Caco-2 (cell line): ENCODE data around the gene SIRPA. TPM values are rescaled to one million over a fixed set of nuclear protein-coding genes. Genes with fewer than 3 reads are reported as not detected.

Experiments used
- BruUV-seq: library from RNA; stranded (reverse); fragments of 400-500 nt; replicated peaks from 2 replicates; lab custom pipeline; 2021; lab: Mats Ljungman, UMichigan
- CTCF ChIA-PET: fragments of 300-600 bp; sonication (Branson Sonifier 250); formaldehyde crosslinking; loops from one replicate; lab custom pipeline; 2022; ENCODE audit warnings: antibody characterized with exemption; lab: Charles Lee
- POLR2A ChIA-PET: fragments of 300-600 bp; sonication (Branson Sonifier 250); formaldehyde crosslinking; loops from one replicate; lab custom pipeline; 2022; ENCODE audit warnings: antibody characterized with exemption; lab: Charles Lee
- DNase-seq, 2 experiments: peaks; one replicate each; pipeline versions ENCODE4 v3.0.0 to v3.0.0-alpha.2; 2020 to 2022
- H3K27me3 ChIP-seq: replicated peaks from 2 replicates; pipeline ENCODE4 v1.6.0; 2011; ENCODE audit warnings: low read length; ENCODE audit not compliant: control insufficient read depth, insufficient read depth
- H3K36me3 ChIP-seq: 2 replicates; pipeline ENCODE4 v1.5.1; 2011; ENCODE audit warnings: low read length; ENCODE audit not compliant: control insufficient read depth, insufficient read depth
- H3K4me1 ChIP-seq: fragments of 250-450 bp; sonication (Bioruptor Pico); 2 replicates; pipeline ENCODE4 v1.5.1; 2020; ENCODE audit warnings: mild to moderate bottlenecking
- H3K4me3 ChIP-seq: 2 replicates; pipeline ENCODE4 v1.5.1; 2011; ENCODE audit warnings: low read depth, mild to moderate bottlenecking, control low read depth, low read length
- H3K9me3 ChIP-seq: fragments of 250-450 bp; sonication (Bioruptor Pico); 2 replicates; pipeline ENCODE4 v1.5.1; 2020; ENCODE audit warnings: mild to moderate bottlenecking, moderate library complexity
- H3K27ac Mint-ChIP-seq: one replicate; pipeline ENCODE4 v1.8.0; 2022; ENCODE audit warnings: mixed read lengths; ENCODE audit not compliant: unreplicated experiment
- H3K27me3 Mint-ChIP-seq: one replicate; pipeline ENCODE4 v1.8.0; 2022; ENCODE audit warnings: mixed read lengths; ENCODE audit not compliant: insufficient read depth, unreplicated experiment
- H3K36me3 Mint-ChIP-seq: one replicate; pipeline ENCODE4 v1.8.0; 2022; ENCODE audit warnings: mild to moderate bottlenecking, mixed read lengths; ENCODE audit not compliant: insufficient read depth, unreplicated experiment
- H3K4me1 Mint-ChIP-seq: one replicate; pipeline ENCODE4 v1.8.0; 2022; ENCODE audit warnings: low read depth, mixed read lengths; ENCODE audit not compliant: unreplicated experiment
- H3K4me3 Mint-ChIP-seq: one replicate; pipeline ENCODE4 v1.8.0; 2022; ENCODE audit warnings: mild to moderate bottlenecking, moderate library complexity, mixed read lengths; ENCODE audit not compliant: unreplicated experiment
- H3K9me3 Mint-ChIP-seq: one replicate; pipeline ENCODE4 v1.8.0; 2022; ENCODE audit warnings: mixed read lengths; ENCODE audit not compliant: unreplicated experiment
- CTCF ChIP-seq, 2 experiments: fragments of 200-600 bp in 1 of 2; IDR thresholded peaks; 1 replicate in 1 of 2; 2 replicates in 1 of 2; pipeline versions ENCODE4 v1.5.1 to v1.8.0; 2011 to 2022; ENCODE audit warnings: antibody characterized with exemption in 1 of 2, control low read depth in 1 of 2, inconsistent platforms in 1 of 2, low read depth in 1 of 2, low read length in 1 of 2, mild to moderate bottlenecking in 1 of 2, moderate library complexity in 1 of 2; ENCODE audit not compliant: insufficient read depth in 1 of 2, severe bottlenecking in 1 of 2, unreplicated experiment in 1 of 2
- intact Hi-C: fragments of 100-400 bp; cut with micrococcal nuclease; formaldehyde crosslinking; loops from one replicate; pipeline ENCODE4 v1.10.0; 2022; ENCODE audit not compliant: unreplicated experiment
- total RNA-seq: library from RNA; stranded (reverse); gene quantifications from 2 replicates; pipeline ENCODE4 v1.2.3, GENCODE V29; 2022

The SIRPA gene
- total RNA-seq, 1 experiment from 2014 or later: 33.3 TPM

GRCh38 chr20:1861347-1861976 is 33.7 kb upstream of the SIRPA start:
- H3K4me1 ChIP-seq: peaks cover 20% of the 10 kb centered on the region
- ChIA-PET CTCF (interaction anchor here (1.1 kb wide), 1 partner anchor 39 kb away, joined by 3 read pairs; no protein-coding TSS in a partner anchor), POLR2A (no interaction called here)
- no TSS peak for BruUV-seq
- no peaks in the 10 kb centered on the region for H3K9me3 Mint-ChIP-seq
- H3K4me3 ChIP-seq: no peak overlapping the region
- peaks cover 8% of the 10 kb centered on the region for H3K4me1 Mint-ChIP-seq
- no peaks in the 10 kb centered on the region for H3K9me3 ChIP-seq
- H3K4me3 Mint-ChIP-seq: no peak overlapping the region
- no peaks in the 10 kb centered on the region for H3K27me3 Mint-ChIP-seq
- H3K36me3 Mint-ChIP-seq: no peaks in the 10 kb centered on the region
- H3K36me3 ChIP-seq: no peaks in the 10 kb centered on the region
- H3K27ac Mint-ChIP-seq: peak overlapping the region; percentile 24
- intact Hi-C loops: no loop called here
- no peaks in the 10 kb centered on the region for H3K27me3 ChIP-seq
- no peak for TF ChIP-seq CTCF (IDR thresholded peaks at IDR 0.05; ENCODE audit: insufficient read depth in 1 of 2, low read depth in 1 of 2, low read length in 1 of 2, severe bottlenecking in 1 of 2, unreplicated experiment in 1 of 2)
- DNase-seq: no peak

- Histone ChIP-seq H3K4me1 (peaks cover 20% of the 10 kb centered on the region), H3K27me3 (no peaks in the 10 kb centered on the region), H3K4me3 (no peak overlapping the region), H3K9me3 (no peaks in the 10 kb centered on the region), H3K36me3 (no peaks in the 10 kb centered on the region)
- DNase-seq: no peak
- Mint-ChIP-seq H3K4me3 (no peak overlapping the region), H3K4me1 (peaks cover 14% of the 10 kb centered on the region), H3K9me3 (no peaks in the 10 kb centered on the region), H3K36me3 (no peaks in the 10 kb centered on the region), H3K27ac (peak overlapping the region; percentile 24), H3K27me3 (no peaks in the 10 kb centered on the region)
- no TSS peak for BruUV-seq
- TF ChIP-seq CTCF (IDR thresholded peaks at IDR 0.05; ENCODE audit: insufficient read depth in 1 of 2, low read depth in 1 of 2, low read length in 1 of 2, severe bottlenecking in 1 of 2, unreplicated experiment in 1 of 2): no peak
- intact Hi-C loops: no loop called here
- ChIA-PET CTCF (interaction anchor here (1.1 kb wide), 1 partner anchor 38 kb away, joined by 3 read pairs; no protein-coding TSS in a partner anchor), POLR2A (no interaction called here)
These were observed 33.1 kb upstream of the SIRPA start for GRCh38 chr20:1861996-1862662.

- H3K4me1 ChIP-seq: peaks cover 19% of the 10 kb centered on the region
- H3K4me3 ChIP-seq: no peak overlapping the region
- POLR2A ChIA-PET: no interaction called here
- Mint-ChIP-seq H3K9me3 (no peaks in the 10 kb centered on the region), H3K27ac (no peak overlapping the region), H3K36me3 (no peaks in the 10 kb centered on the region), H3K27me3 (no peaks in the 10 kb centered on the region), H3K4me3 (no peak overlapping the region), H3K4me1 (peaks cover 17% of the 10 kb centered on the region)
- no peaks in the 10 kb centered on the region for H3K27me3 ChIP-seq
- CTCF ChIA-PET: no interaction called here
- BruUV-seq: no TSS peak
- intact Hi-C loops: no loop called here
- no peaks in the 10 kb centered on the region for H3K36me3 ChIP-seq
- H3K9me3 ChIP-seq: no peaks in the 10 kb centered on the region
- no peak for TF ChIP-seq CTCF (IDR thresholded peaks at IDR 0.05; ENCODE audit: insufficient read depth in 1 of 2, low read depth in 1 of 2, low read length in 1 of 2, severe bottlenecking in 1 of 2, unreplicated experiment in 1 of 2)
- no peak for DNase-seq
These were observed 32.5 kb upstream of the SIRPA start for GRCh38 chr20:1862663-1863053.
